HEK293 (cell line): Measurements from ENCODE around the gene SMIM14.

ENCODE experiments used
- CTCF ChIA-PET: fragments of 350-600 bp; formaldehyde crosslinking; extraction: SDS; loops from one replicate; lab custom pipeline; 2021; ENCODE audit warnings: antibody characterized with exemption; lab: Yijun Ruan, JAX
- POLR2A ChIA-PET: fragments of 300-600 bp; formaldehyde crosslinking; extraction: SDS; loops from one replicate; lab custom pipeline; 2020; ENCODE audit warnings: antibody characterized with exemption, inconsistent platforms; lab: Yijun Ruan, JAX
- H3K27ac ChIP-seq: fragments of 200-500 bp; sonication (Bioruptor generic); 2 replicates; pipeline ENCODE4 v1.5.1; 2014; ENCODE audit warnings: low read depth, low read length, control low read depth, inconsistent platforms; ENCODE audit errors: extremely low read depth
- H3K36me3 ChIP-seq, 2 experiments: fragments of 200-500 bp in 1 of 2; sonication (Bioruptor generic) in 1 of 2; 1 replicate in 1 of 2; 2 replicates in 1 of 2; pipeline ENCODE4 v1.5.1; 2014 to 2017; ENCODE audit warnings: inconsistent platforms in 2 of 2, low read length in 2 of 2; ENCODE audit not compliant: control insufficient read depth in 2 of 2, insufficient read depth in 1 of 2
- H3K4me1 ChIP-seq: fragments of 200-500 bp; sonication (Bioruptor generic); 2 replicates; pipeline ENCODE4 v1.5.1; 2014; ENCODE audit warnings: mild to moderate bottlenecking, low read length, inconsistent platforms; ENCODE audit not compliant: control insufficient read depth, insufficient read depth
- H3K4me3 ChIP-seq: 2 replicates; pipeline ENCODE4 v1.5.1; 2011; ENCODE audit warnings: low read depth, mild to moderate bottlenecking, control low read depth, low read length, moderate library complexity
- H3K9me3 ChIP-seq: fragments of 200-500 bp; sonication (Bioruptor generic); 2 replicates; pipeline ENCODE4 v1.5.1; 2014; ENCODE audit warnings: low read depth, low read length, inconsistent platforms; ENCODE audit not compliant: control insufficient read depth, insufficient read depth
- KLF7 ChIP-seq: fragments of 450-650 bp; formaldehyde crosslinking; IDR thresholded peaks from 2 replicates; pipeline ENCODE4 v1.5.1; 2016; ENCODE audit warnings: missing biosample characterization, missing genetic modification characterization, borderline replicate concordance
- KLF9 ChIP-seq: fragments of 450-650 bp; formaldehyde crosslinking; IDR thresholded peaks from 2 replicates; pipeline ENCODE4 v1.5.1; 2016; ENCODE audit warnings: missing biosample characterization, missing genetic modification characterization, low read depth
- MYNN ChIP-seq: fragments of 450-650 bp; formaldehyde crosslinking; IDR thresholded peaks from 2 replicates; pipeline ENCODE4 v1.5.1; 2016; ENCODE audit warnings: missing biosample characterization, missing genetic modification characterization, borderline replicate concordance
- MZF1 ChIP-seq: fragments of 450-650 bp; formaldehyde crosslinking; IDR thresholded peaks from 2 replicates; pipeline ENCODE4 v1.5.1; 2017; ENCODE audit warnings: missing biosample characterization, missing genetic modification characterization, borderline replicate concordance
- YY1 ChIP-seq: fragments of 450-650 bp; formaldehyde crosslinking; IDR thresholded peaks from 2 replicates; pipeline ENCODE4 v1.5.1; 2018; ENCODE audit warnings: missing biosample characterization, missing genetic modification characterization
- ZBTB17 ChIP-seq: fragments of 450-650 bp; formaldehyde crosslinking; IDR thresholded peaks from 2 replicates; pipeline ENCODE4 v1.5.1; 2016; ENCODE audit warnings: missing biosample characterization, missing genetic modification characterization
- ZBTB21 ChIP-seq: fragments of 450-650 bp; formaldehyde crosslinking; IDR thresholded peaks from 2 replicates; pipeline ENCODE4 v1.5.1; 2017; ENCODE audit warnings: missing biosample characterization, missing genetic modification characterization
- ZBTB7A ChIP-seq: fragments of 450-650 bp; formaldehyde crosslinking; IDR thresholded peaks from 2 replicates; pipeline ENCODE4 v1.5.1; 2016; ENCODE audit warnings: low read depth, missing biosample characterization, missing genetic modification characterization
- ZNF10 ChIP-seq: fragments of 450-650 bp; formaldehyde crosslinking; IDR thresholded peaks from 2 replicates; pipeline ENCODE4 v1.5.1; 2017; ENCODE audit warnings: missing biosample characterization, missing genetic modification characterization
- ZNF114 ChIP-seq: fragments of 450-650 bp; formaldehyde crosslinking; IDR thresholded peaks from 2 replicates; pipeline ENCODE4 v1.5.0; 2017; ENCODE audit warnings: missing biosample characterization, missing genetic modification characterization
- ZNF16 ChIP-seq: fragments of 450-650 bp; formaldehyde crosslinking; IDR thresholded peaks from 2 replicates; pipeline ENCODE4 v1.5.1; 2016; ENCODE audit warnings: low read depth, missing biosample characterization, missing genetic modification characterization
- ZNF221 ChIP-seq: fragments of 450-650 bp; formaldehyde crosslinking; IDR thresholded peaks from 2 replicates; pipeline ENCODE4 v1.5.1; 2017; ENCODE audit warnings: missing biosample characterization, missing genetic modification characterization, borderline replicate concordance
- ZNF266 ChIP-seq: fragments of 450-650 bp; formaldehyde crosslinking; IDR thresholded peaks from 2 replicates; pipeline ENCODE4 v1.5.1; 2016; ENCODE audit warnings: missing biosample characterization, missing genetic modification characterization, low read depth
- ZNF629 ChIP-seq: fragments of 450-650 bp; formaldehyde crosslinking; IDR thresholded peaks from 2 replicates; pipeline ENCODE4 v1.5.1; 2017; ENCODE audit warnings: missing biosample characterization, missing genetic modification characterization
- ZNF791 ChIP-seq: fragments of 450-650 bp; formaldehyde crosslinking; IDR thresholded peaks from 2 replicates; pipeline ENCODE4 v1.5.1; 2016; ENCODE audit warnings: missing biosample characterization, missing genetic modification characterization
- ZNF792 ChIP-seq: fragments of 450-650 bp; formaldehyde crosslinking; IDR thresholded peaks from 2 replicates; pipeline ENCODE4 v1.5.1; 2016; ENCODE audit warnings: missing biosample characterization, missing genetic modification characterization
- TF ChIP-seq, protein P1 (sequence below): fragments of 450-650 bp; formaldehyde crosslinking; optimal IDR thresholded peaks from 2 replicates; pipeline ENCODE3; 2016; ENCODE audit warnings: missing biosample characterization, mild to moderate bottlenecking, missing genetic modification characterization
- TF ChIP-seq, protein P2 (sequence below): fragments of 450-650 bp; formaldehyde crosslinking; IDR thresholded peaks from 2 replicates; pipeline ENCODE4 v1.5.1; 2016; ENCODE audit warnings: missing biosample characterization, missing genetic modification characterization
- TF ChIP-seq, protein P3 (sequence below): fragments of 450-650 bp; formaldehyde crosslinking; IDR thresholded peaks from 2 replicates; pipeline ENCODE4 v1.5.1; 2016; ENCODE audit warnings: missing biosample characterization, missing genetic modification characterization, borderline replicate concordance
- TF ChIP-seq, protein P4 (sequence below): fragments of 450-650 bp; formaldehyde crosslinking; IDR thresholded peaks from 2 replicates; pipeline ENCODE4 v1.5.1; 2016; ENCODE audit warnings: missing biosample characterization, missing genetic modification characterization

The SMIM14 gene

DNA sequence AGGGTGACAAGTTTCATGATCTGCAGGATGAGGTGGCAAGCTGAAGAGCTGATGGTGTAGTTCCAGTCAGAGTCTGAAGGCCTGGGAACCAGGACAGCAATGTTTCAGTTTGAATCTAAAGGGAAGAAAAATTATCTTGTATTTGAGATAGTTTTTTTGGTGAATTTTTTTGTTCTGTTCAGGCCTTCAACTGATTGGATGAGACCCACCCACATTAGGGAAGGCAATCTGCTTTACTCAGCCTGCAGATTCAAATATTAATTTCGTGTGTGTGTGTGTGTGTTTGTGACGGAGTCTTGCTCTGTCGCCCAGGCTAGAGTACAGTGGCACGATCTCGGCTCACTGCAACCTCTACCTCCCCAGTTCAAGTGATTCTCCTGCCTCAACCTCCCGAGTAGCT lies 22.1 kb upstream of the SMIM14 start:
- ChIA-PET CTCF (interaction anchor here (0.7 kb wide), 1 partner anchor 188 kb away, joined by 4 read pairs; no protein-coding TSS in a partner anchor), POLR2A (no interaction called here)
- peak; percentile 92 for TF ChIP-seq ZNF10 (tag by site-specific recombination)
- no peak for TF ChIP-seq YY1 (tag by site-specific recombination)
- Histone ChIP-seq H3K36me3 (no peaks in the 10 kb centered on the region), H3K27ac (no peak overlapping the region), H3K4me3 (no peak overlapping the region), H3K4me1 (no peaks in the 10 kb centered on the region), H3K9me3 (no peaks in the 10 kb centered on the region)

DNA sequence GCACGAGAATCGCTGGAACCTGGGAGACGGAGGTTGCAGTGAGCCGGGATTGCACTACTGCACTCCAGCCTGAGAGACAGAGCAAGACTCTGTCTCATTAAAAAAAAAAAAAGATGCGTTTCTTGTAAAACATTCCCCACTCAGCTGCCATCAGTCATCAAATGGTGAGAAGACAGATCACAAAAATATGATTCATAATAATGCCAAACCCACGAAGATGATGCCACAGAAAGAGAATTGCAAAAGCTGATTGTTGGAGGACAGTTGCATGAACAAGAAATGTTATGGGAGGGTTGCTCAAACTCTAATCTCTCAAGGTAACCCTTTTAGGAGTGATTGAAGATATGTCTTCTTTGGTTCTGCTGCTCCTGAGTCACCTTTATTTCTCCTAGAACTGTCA lies 21.4 kb upstream of the SMIM14 start:
- no peak overlapping the region for H3K4me3 ChIP-seq
- ChIA-PET POLR2A (no interaction called here), CTCF (interaction anchor here (0.7 kb wide), 1 partner anchor 187 kb away, joined by 4 read pairs; no protein-coding TSS in a partner anchor)
- no peaks in the 10 kb centered on the region for H3K36me3 ChIP-seq
- H3K9me3 ChIP-seq = no peaks in the 10 kb centered on the region
- no peaks in the 10 kb centered on the region for H3K4me1 ChIP-seq
- TF ChIP-seq ZNF629 (tag by site-specific recombination) (no peak), ZBTB7A (tag by site-specific recombination) (no peak), ZNF221 (tag by site-specific recombination) (no peak), ZBTB21 (tag by site-specific recombination) (no peak), KLF7 (no peak), ZNF16 (tag by site-specific recombination) (no peak), ZNF791 (tag by site-specific recombination) (no peak), KLF9 (tag by site-specific recombination) (no peak), MZF1 (tag by site-specific recombination) (no peak), ZNF114 (tag by site-specific recombination) (no peak), ZNF792 (tag by site-specific recombination) (no peak), MYNN (tag by site-specific recombination) (no peak), ZBTB17 (no peak), ZNF266 (no peak)
- TF ChIP-seq, protein P1, sequence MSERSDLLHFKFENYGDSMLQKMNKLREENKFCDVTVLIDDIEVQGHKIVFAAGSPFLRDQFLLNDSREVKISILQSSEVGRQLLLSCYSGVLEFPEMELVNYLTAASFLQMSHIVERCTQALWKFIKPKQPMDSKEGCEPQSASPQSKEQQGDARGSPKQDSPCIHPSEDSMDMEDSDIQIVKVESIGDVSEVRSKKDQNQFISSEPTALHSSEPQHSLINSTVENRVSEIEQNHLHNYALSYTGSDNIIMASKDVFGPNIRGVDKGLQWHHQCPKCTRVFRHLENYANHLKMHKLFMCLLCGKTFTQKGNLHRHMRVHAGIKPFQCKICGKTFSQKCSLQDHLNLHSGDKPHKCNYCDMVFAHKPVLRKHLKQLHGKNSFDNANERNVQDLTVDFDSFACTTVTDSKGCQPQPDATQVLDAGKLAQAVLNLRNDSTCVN (tag by site-specific recombination) = no peak
- TF ChIP-seq, protein P2, sequence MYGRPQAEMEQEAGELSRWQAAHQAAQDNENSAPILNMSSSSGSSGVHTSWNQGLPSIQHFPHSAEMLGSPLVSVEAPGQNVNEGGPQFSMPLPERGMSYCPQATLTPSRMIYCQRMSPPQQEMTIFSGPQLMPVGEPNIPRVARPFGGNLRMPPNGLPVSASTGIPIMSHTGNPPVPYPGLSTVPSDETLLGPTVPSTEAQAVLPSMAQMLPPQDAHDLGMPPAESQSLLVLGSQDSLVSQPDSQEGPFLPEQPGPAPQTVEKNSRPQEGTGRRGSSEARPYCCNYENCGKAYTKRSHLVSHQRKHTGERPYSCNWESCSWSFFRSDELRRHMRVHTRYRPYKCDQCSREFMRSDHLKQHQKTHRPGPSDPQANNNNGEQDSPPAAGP = no peak
- TF ChIP-seq, protein P3, sequence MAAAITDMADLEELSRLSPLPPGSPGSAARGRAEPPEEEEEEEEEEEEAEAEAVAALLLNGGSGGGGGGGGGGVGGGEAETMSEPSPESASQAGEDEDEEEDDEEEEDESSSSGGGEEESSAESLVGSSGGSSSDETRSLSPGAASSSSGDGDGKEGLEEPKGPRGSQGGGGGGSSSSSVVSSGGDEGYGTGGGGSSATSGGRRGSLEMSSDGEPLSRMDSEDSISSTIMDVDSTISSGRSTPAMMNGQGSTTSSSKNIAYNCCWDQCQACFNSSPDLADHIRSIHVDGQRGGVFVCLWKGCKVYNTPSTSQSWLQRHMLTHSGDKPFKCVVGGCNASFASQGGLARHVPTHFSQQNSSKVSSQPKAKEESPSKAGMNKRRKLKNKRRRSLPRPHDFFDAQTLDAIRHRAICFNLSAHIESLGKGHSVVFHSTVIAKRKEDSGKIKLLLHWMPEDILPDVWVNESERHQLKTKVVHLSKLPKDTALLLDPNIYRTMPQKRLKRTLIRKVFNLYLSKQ (tag by site-specific recombination) = no peak
- TF ChIP-seq, protein P4, sequence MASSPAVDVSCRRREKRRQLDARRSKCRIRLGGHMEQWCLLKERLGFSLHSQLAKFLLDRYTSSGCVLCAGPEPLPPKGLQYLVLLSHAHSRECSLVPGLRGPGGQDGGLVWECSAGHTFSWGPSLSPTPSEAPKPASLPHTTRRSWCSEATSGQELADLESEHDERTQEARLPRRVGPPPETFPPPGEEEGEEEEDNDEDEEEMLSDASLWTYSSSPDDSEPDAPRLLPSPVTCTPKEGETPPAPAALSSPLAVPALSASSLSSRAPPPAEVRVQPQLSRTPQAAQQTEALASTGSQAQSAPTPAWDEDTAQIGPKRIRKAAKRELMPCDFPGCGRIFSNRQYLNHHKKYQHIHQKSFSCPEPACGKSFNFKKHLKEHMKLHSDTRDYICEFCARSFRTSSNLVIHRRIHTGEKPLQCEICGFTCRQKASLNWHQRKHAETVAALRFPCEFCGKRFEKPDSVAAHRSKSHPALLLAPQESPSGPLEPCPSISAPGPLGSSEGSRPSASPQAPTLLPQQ (tag by site-specific recombination) = no peak
- no peak overlapping the region for H3K27ac ChIP-seq
